HepG2 (cell line): Measurements from ENCODE around the gene ZMIZ1. TPM values are rescaled to one million over a fixed set of nuclear protein-coding genes. Genes with fewer than 3 reads are reported as not detected.

Experiments used
- EED ChIP-seq: sonication (generic); formaldehyde crosslinking; IDR thresholded peaks from 2 replicates; pipeline ENCODE4 v1.5.0; 2020; ENCODE audit warnings: mild to moderate bottlenecking, missing genetic modification reagents
- FUBP1 ChIP-seq: sonication (generic); formaldehyde crosslinking; IDR thresholded peaks from 2 replicates; pipeline ENCODE4 v1.5.1; 2020; ENCODE audit warnings: missing genetic modification reagents, mild to moderate bottlenecking, borderline replicate concordance
- GATA4 ChIP-seq: sonication (generic); IDR thresholded peaks from 2 replicates; pipeline ENCODE4 v1.6.1; 2016; ENCODE audit warnings: antibody characterized with exemption, low read depth, borderline replicate concordance
- HBP1 ChIP-seq: IDR thresholded peaks from 2 replicates; pipeline ENCODE4 v1.6.1; 2016; ENCODE audit warnings: low read depth, control low read depth
- KLF9 ChIP-seq: IDR thresholded peaks from 2 replicates; pipeline ENCODE4 v1.6.1; 2016; ENCODE audit warnings: low read depth
- NKX3-1 ChIP-seq: sonication (generic); formaldehyde crosslinking; IDR thresholded peaks from 2 replicates; pipeline ENCODE4 v1.5.0; 2020; ENCODE audit warnings: missing genetic modification reagents
- POLR2AphosphoS2 ChIP-seq: IDR thresholded peaks from 2 replicates; pipeline ENCODE4 v1.6.1; 2011; ENCODE audit warnings: low read depth, low read length, improper control_type of control experiment
- POLR2AphosphoS5 ChIP-seq: IDR thresholded peaks from 2 replicates; pipeline ENCODE4 v1.6.1; 2012; ENCODE audit warnings: low read depth, low read length
- RFX5 ChIP-seq: IDR thresholded peaks from 2 replicates; pipeline ENCODE4 v1.6.1; 2011; ENCODE audit warnings: low read depth, low read length, improper control_type of control experiment
- SAFB2 ChIP-seq: sonication (generic); formaldehyde crosslinking; IDR thresholded peaks from 2 replicates; pipeline ENCODE4 v1.5.1; 2020; ENCODE audit warnings: missing genetic modification reagents, low read depth, mild to moderate bottlenecking, borderline replicate concordance
- SMARCE1 ChIP-seq: fragments of 450-650 bp; IDR thresholded peaks from 2 replicates; pipeline ENCODE4 v1.6.1; 2017; ENCODE audit warnings: borderline replicate concordance
- TEAD2 ChIP-seq: sonication (generic); formaldehyde crosslinking; IDR thresholded peaks from 2 replicates; pipeline ENCODE4 v1.9.0; 2021; ENCODE audit warnings: missing genetic modification reagents
- YEATS4 ChIP-seq: sonication (generic); formaldehyde crosslinking; IDR thresholded peaks from 2 replicates; pipeline ENCODE4 v1.4.0; 2020; ENCODE audit warnings: missing genetic modification reagents, borderline replicate concordance
- ZBTB1 ChIP-seq: sonication (generic); formaldehyde crosslinking; IDR thresholded peaks from 2 replicates; pipeline ENCODE4 v1.4.0; 2020; ENCODE audit warnings: missing genetic modification reagents, borderline replicate concordance
- ZBTB37 ChIP-seq: sonication (generic); formaldehyde crosslinking; IDR thresholded peaks from 2 replicates; pipeline ENCODE4 v1.4.0; 2020; ENCODE audit warnings: mild to moderate bottlenecking, missing genetic modification reagents
- ZNF142 ChIP-seq: sonication (generic); formaldehyde crosslinking; IDR thresholded peaks from 2 replicates; pipeline ENCODE4 v1.4.0; 2020; ENCODE audit warnings: missing genetic modification reagents
- ZNF747 ChIP-seq: sonication (generic); formaldehyde crosslinking; IDR thresholded peaks from 2 replicates; pipeline ENCODE4 v1.8.1; 2023; ENCODE audit warnings: missing genetic modification reagents, mild to moderate bottlenecking, borderline replicate concordance
- ZNF75D ChIP-seq: sonication (generic); formaldehyde crosslinking; IDR thresholded peaks from 2 replicates; pipeline ENCODE4 v1.8.1; 2023; ENCODE audit warnings: missing genetic modification reagents, mild to moderate bottlenecking, borderline replicate concordance
- ZNF891 ChIP-seq: sonication (generic); formaldehyde crosslinking; IDR thresholded peaks from 2 replicates; pipeline ENCODE4 v1.5.0; 2020; ENCODE audit warnings: mild to moderate bottlenecking, missing genetic modification reagents
- polyA plus RNA-seq, 8 experiments: library from polyadenylated mRNA; depleted of rRNA in 3 of 8; stranded (reverse) in 7 of 8; unstranded in 1 of 8; fragments of >200 nt; fragmentation: Illumina TruSeq in 4 of 8; extraction: Trizol in 4 of 8; gene quantifications; 2 replicates each; pipeline versions ENCODE4 v1.2.1 to v1.2.3, GENCODE V29; 2011 to 2016; ENCODE audit warnings: low read depth in 4 of 8, missing spikeins in 1 of 8, mixed read lengths in 1 of 8; ENCODE audit not compliant: insufficient read depth in 1 of 8
- total RNA-seq, 5 experiments: library from RNA; depleted of rRNA; stranded (reverse); fragments of >200 nt; fragmentation: Illumina TruSeq; extraction: Trizol; gene quantifications; 2 replicates each; pipeline ENCODE4 v1.2.3, GENCODE V29; 2016; ENCODE audit warnings: low read depth in 1 of 5

The ZMIZ1 gene
- total and polyA plus RNA-seq, 2 of the 13 experiments (the other 11 are each of a cell fraction or from before 2014, with no cell fraction given) = 5.3 to 10.2 TPM

GRCh38 chr10:79070606-79071395, 2.0 kb downstream of the ZMIZ1 start (continued):
- TF ChIP-seq ZBTB1 (no peak), POLR2AphosphoS5 (no peak), GATA4 (no peak), ZNF142 (CRISPR knock-in tag) (no peak), SMARCE1 (no peak), NKX3-1 (CRISPR knock-in tag) (no peak), KLF9 (no peak), SAFB2 (CRISPR knock-in tag) (no peak), RFX5 (0 out of 2 replicates have a peak, but pooled peaks have one; percentile 16), TEAD2 (CRISPR knock-in tag) (no peak), ZBTB37 (CRISPR knock-in tag) (peak; percentile 64; the same call in 1 of the 2 replicates), HBP1 (CRISPR knock-in tag) (0 out of 2 replicates have a peak, but pooled peaks have one; percentile 26), FUBP1 (CRISPR knock-in tag) (no peak), ZNF747 (no peak), YEATS4 (peak; percentile 19; the same call in 1 of the 2 replicates), POLR2AphosphoS2 (no peak), ZNF891 (CRISPR knock-in tag) (no peak), EED (no peak), ZNF75D (CRISPR knock-in tag) (no peak)
